Keratinocyte (primary cell): ENCODE measurements around the gene CEBPZ. TPM values are rescaled to one million over a fixed set of nuclear protein-coding genes. Genes with fewer than 3 reads are reported as not detected.

Experiments used
- DNase-seq: peaks from one replicate; pipeline ENCODE4 v3.0.0-alpha.2; 2011; ENCODE audit warnings: low read depth, missing footprints, low spot score
- FAIRE-seq: peaks from 2 replicates; lab custom pipeline; 2011; peaks lifted over from hg19 to GRCh38; lab: Jason Lieb, UNC
- H2AFZ ChIP-seq: 2 replicates; pipeline ENCODE4 v1.6.0; 2012; ENCODE audit warnings: low read length, control low read depth, inconsistent platforms; ENCODE audit not compliant: control insufficient read depth
- H3K27ac ChIP-seq: 2 replicates; pipeline ENCODE4 v1.5.1; 2011; ENCODE audit warnings: low read length; ENCODE audit not compliant: control insufficient read depth, insufficient read depth
- H3K27me3 ChIP-seq: 3 replicates; pipeline ENCODE4 v1.6.0; 2011; ENCODE audit warnings: low read length; ENCODE audit not compliant: control insufficient read depth, insufficient read depth; ENCODE audit errors: extremely low read depth
- H3K36me3 ChIP-seq, 2 experiments: 2 replicates in 1 of 2; 3 replicates in 1 of 2; pipeline ENCODE4 v1.5.1; 2011; ENCODE audit warnings: low read length in 2 of 2, mild to moderate bottlenecking in 1 of 2; ENCODE audit not compliant: control insufficient read depth in 2 of 2, insufficient read depth in 2 of 2; ENCODE audit errors: extremely low read depth in 1 of 2
- H3K4me1 ChIP-seq: 3 replicates; pipeline ENCODE4 v1.5.1; 2011; ENCODE audit warnings: low read length; ENCODE audit not compliant: control insufficient read depth, insufficient read depth; ENCODE audit errors: extremely low read depth
- H3K4me2 ChIP-seq: 3 replicates; pipeline ENCODE4 v1.6.0; 2011; ENCODE audit warnings: low read depth, low read length; ENCODE audit not compliant: control insufficient read depth, insufficient read depth; ENCODE audit errors: extremely low read depth
- H3K4me3 ChIP-seq, 3 experiments: fragments of 200-600 bp in 1 of 3; sonication (generic) in 1 of 3; 2 replicates in 2 of 3; 3 replicates in 1 of 3; pipeline ENCODE4 v1.5.1; 2011 to 2016; ENCODE audit warnings: low read length in 3 of 3, mild to moderate bottlenecking in 3 of 3, control low read depth in 2 of 3, inconsistent platforms in 1 of 3, low read depth in 1 of 3, mixed read lengths in 1 of 3, mixed run types in 1 of 3, moderate library complexity in 1 of 3; ENCODE audit not compliant: control insufficient read depth in 2 of 3, insufficient read depth in 2 of 3; ENCODE audit errors: extremely low read depth in 1 of 3
- H3K79me2 ChIP-seq: 2 replicates; pipeline ENCODE4 v1.6.0; 2012; ENCODE audit warnings: low read length; ENCODE audit not compliant: control insufficient read depth, insufficient read depth
- H3K9ac ChIP-seq: 3 replicates; pipeline ENCODE4 v1.6.0; 2011; ENCODE audit warnings: low read length; ENCODE audit not compliant: control insufficient read depth, insufficient read depth; ENCODE audit errors: extremely low read depth
- H3K9me1 ChIP-seq: 3 replicates; pipeline ENCODE4 v1.6.0; 2011; ENCODE audit warnings: low read length; ENCODE audit not compliant: control insufficient read depth, insufficient read depth; ENCODE audit errors: extremely low read depth
- H3K9me3 ChIP-seq: 2 replicates; pipeline ENCODE4 v1.5.1; 2012; ENCODE audit warnings: low read depth, low read length; ENCODE audit not compliant: control insufficient read depth
- H4K20me1 ChIP-seq: 3 replicates; pipeline ENCODE4 v1.6.0; 2011; ENCODE audit warnings: low read length; ENCODE audit not compliant: control insufficient read depth, insufficient read depth; ENCODE audit errors: extremely low read depth
- EZH2 ChIP-seq: IDR thresholded peaks from one replicate; pipeline ENCODE4 v1.6.1; 2012; ENCODE audit warnings: inconsistent platforms, mild to moderate bottlenecking, low read length, moderate library complexity
- dilution Hi-C: fragments of 300-500 bp; cut with MboI; formaldehyde crosslinking; loops from one replicate; pipeline ENCODE4 v1.7.0; 2020; ENCODE audit warnings: low sequenced_read_pairs; ENCODE audit not compliant: extremely low pct_ligation_motif_present
- polyA plus RNA-seq, 5 experiments: library from polyadenylated mRNA; depleted of rRNA in 3 of 5; stranded (reverse) in 3 of 5; stranded (forward) in 1 of 5; unstranded in 1 of 5; fragments of >200 nt; gene quantifications; 1 replicate in 1 of 5; 2 replicates in 3 of 5; 3 replicates in 1 of 5; pipeline versions ENCODE4 v1.2.1 to v1.2.3, GENCODE V29; 2011 to 2012; ENCODE audit warnings: missing spikeins in 2 of 5, low read depth in 1 of 5, low replicate concordance in 1 of 5
- TF ChIP-seq, protein P1 (sequence below), 3 experiments: IDR thresholded peaks in 1 of 3; conservative IDR thresholded peaks in 1 of 3; optimal IDR thresholded peaks in 1 of 3; 2 replicates in 2 of 3; 3 replicates in 1 of 3; pipeline versions ENCODE3 to v1.5.1; 2011; ENCODE audit warnings: low read length in 3 of 3, mild to moderate bottlenecking in 3 of 3, moderate library complexity in 2 of 3, control low read depth in 1 of 3, inconsistent platforms in 1 of 3; ENCODE audit not compliant: insufficient read depth in 2 of 3; ENCODE audit errors: extremely low read depth in 1 of 3

CEBPZ gene
- polyA plus RNA-seq, 1 donor (not counting 4 experiments of a cell fraction or from before 2014, with no cell fraction given), result 33.8 TPM

- Histone ChIP-seq H3K9ac (no peak overlapping the region), H3K4me1 (peaks cover 5% of the 10 kb centered on the region), H2AFZ (no peak overlapping the region), H3K4me2 (no peak overlapping the region), H3K27me3 (no peaks in the 10 kb centered on the region), H3K4me3 (no peak overlapping the region), H3K9me3 (no peaks in the 10 kb centered on the region), H3K27ac (no peak overlapping the region), H3K9me1 (no peaks in the 10 kb centered on the region), H3K36me3 (no peaks in the 10 kb centered on the region), H4K20me1 (no peaks in the 10 kb centered on the region), H3K79me2 (no peaks in the 10 kb centered on the region)
- dilution Hi-C loops, result no loop called here
- DNase-seq, result no peak
- no peak for FAIRE-seq
- no peak for TF ChIP-seq EZH2
- TF ChIP-seq, protein P1, sequence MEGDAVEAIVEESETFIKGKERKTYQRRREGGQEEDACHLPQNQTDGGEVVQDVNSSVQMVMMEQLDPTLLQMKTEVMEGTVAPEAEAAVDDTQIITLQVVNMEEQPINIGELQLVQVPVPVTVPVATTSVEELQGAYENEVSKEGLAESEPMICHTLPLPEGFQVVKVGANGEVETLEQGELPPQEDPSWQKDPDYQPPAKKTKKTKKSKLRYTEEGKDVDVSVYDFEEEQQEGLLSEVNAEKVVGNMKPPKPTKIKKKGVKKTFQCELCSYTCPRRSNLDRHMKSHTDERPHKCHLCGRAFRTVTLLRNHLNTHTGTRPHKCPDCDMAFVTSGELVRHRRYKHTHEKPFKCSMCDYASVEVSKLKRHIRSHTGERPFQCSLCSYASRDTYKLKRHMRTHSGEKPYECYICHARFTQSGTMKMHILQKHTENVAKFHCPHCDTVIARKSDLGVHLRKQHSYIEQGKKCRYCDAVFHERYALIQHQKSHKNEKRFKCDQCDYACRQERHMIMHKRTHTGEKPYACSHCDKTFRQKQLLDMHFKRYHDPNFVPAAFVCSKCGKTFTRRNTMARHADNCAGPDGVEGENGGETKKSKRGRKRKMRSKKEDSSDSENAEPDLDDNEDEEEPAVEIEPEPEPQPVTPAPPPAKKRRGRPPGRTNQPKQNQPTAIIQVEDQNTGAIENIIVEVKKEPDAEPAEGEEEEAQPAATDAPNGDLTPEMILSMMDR (optimal IDR thresholded peaks at IDR 0.05 in 1 of 3, IDR thresholded peaks at IDR 0.05 in 1 of 3, conservative IDR thresholded peaks at IDR 0.05 in 1 of 3; ENCODE audit: extremely low read depth in 1 of 3, insufficient read depth in 2 of 3, low read length in 3 of 3), result no peak
Observed at GRCh38 chr2:37171624-37171950, 59.8 kb downstream of the CEBPZ start.

- Histone ChIP-seq H4K20me1 (no peaks in the 10 kb centered on the region), H3K9me1 (no peaks in the 10 kb centered on the region), H3K27me3 (no peaks in the 10 kb centered on the region), H3K4me3 (peak overlapping the region in 1 of 3 experiments; percentile 20), H3K4me2 (peak overlapping the region; percentile 27), H3K79me2 (no peaks in the 10 kb centered on the region), H3K4me1 (peaks cover 5% of the 10 kb centered on the region), H2AFZ (peak overlapping the region; percentile 90), H3K9me3 (no peaks in the 10 kb centered on the region), H3K9ac (peak overlapping the region; percentile 33), H3K36me3 (no peaks in the 10 kb centered on the region), H3K27ac (peak overlapping the region; percentile 0)
- FAIRE-seq, result peak; percentile 75
- TF ChIP-seq, protein P1 (optimal IDR thresholded peaks at IDR 0.05 in 1 of 3, IDR thresholded peaks at IDR 0.05 in 1 of 3, conservative IDR thresholded peaks at IDR 0.05 in 1 of 3; ENCODE audit: extremely low read depth in 1 of 3, insufficient read depth in 2 of 3, low read length in 3 of 3), result peak; percentile 68 to 72 (median 69)
- no peak for TF ChIP-seq EZH2
- dilution Hi-C loops, result no loop called here
- no peak for DNase-seq
Observed at GRCh38 chr2:37168217-37168981, 63.0 kb downstream of the CEBPZ start.
